Measurements from ENCODE around the gene MMP27.

DNA sequence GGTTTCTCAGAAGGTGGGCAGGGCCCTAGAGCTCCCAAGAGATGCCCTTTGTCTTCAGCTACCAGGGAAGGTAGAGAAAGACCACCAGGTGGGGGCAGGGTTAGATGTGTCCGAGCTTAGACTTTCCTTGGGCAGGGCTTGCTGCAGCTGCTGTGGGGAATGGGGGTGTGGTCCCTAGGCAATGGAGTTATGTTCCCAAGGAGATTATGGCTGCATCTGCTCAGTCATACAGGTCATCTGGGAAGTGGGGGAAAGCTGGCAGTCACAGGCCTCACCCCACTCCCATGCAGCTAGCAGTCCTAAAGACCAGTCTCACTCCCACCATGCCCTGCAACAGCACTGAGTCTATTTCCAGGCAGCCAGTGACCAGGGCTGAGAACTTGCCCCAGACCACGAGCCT is 29.5 kb downstream of the MMP27 start:
- TF ChIP-seq NFIC (IDR thresholded peaks at IDR 0.05) (no peak), FOXM1 (IDR thresholded peaks at IDR 0.05; ENCODE audit: borderline replicate concordance, low read depth) (no peak), RAD21 (IDR thresholded peaks at IDR 0.05; ENCODE audit: low read depth) (no peak), CEBPB (IDR thresholded peaks at IDR 0.05) (no peak)
- TF ChIP-seq, protein P1, sequence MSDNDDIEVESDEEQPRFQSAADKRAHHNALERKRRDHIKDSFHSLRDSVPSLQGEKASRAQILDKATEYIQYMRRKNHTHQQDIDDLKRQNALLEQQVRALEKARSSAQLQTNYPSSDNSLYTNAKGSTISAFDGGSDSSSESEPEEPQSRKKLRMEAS (IDR thresholded peaks at IDR 0.05) = no peak
- TF ChIP-seq, protein P2, sequence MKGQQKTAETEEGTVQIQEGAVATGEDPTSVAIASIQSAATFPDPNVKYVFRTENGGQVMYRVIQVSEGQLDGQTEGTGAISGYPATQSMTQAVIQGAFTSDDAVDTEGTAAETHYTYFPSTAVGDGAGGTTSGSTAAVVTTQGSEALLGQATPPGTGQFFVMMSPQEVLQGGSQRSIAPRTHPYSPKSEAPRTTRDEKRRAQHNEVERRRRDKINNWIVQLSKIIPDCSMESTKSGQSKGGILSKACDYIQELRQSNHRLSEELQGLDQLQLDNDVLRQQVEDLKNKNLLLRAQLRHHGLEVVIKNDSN (IDR thresholded peaks at IDR 0.05) = no peak

Data from Ishikawa (cell line).